Adrenal gland (tissue), 5 donors: Measurements from ENCODE around the gene MTARC1.

Source experiments
- POLR2A ChIP-seq, 2 donors: fragments of 450-650 bp; IDR thresholded peaks; one replicate each; pipeline ENCODE4 v1.6.1; 2017; ENCODE audit warnings: antibody characterized with exemption in 2 of 2, mild to moderate bottlenecking in 2 of 2, moderate library complexity in 1 of 2
- TF ChIP-seq, protein P1 (sequence below), 6 experiments: fragments of 450-650 bp in 4 of 6; fragments of 200-600 bp in 2 of 6; sonication (generic) in 1 of 6; IDR thresholded peaks; 1 replicate in 5 of 6; 2 replicates in 1 of 6; pipeline versions ENCODE4 v1.5.1 to v1.8.0; 2016 to 2021; ENCODE audit warnings: antibody characterized with exemption in 6 of 6, mild to moderate bottlenecking in 2 of 6, moderate library complexity in 1 of 6
- donor health status: DM: no; HTN: no; CAD: no.

DNA sequence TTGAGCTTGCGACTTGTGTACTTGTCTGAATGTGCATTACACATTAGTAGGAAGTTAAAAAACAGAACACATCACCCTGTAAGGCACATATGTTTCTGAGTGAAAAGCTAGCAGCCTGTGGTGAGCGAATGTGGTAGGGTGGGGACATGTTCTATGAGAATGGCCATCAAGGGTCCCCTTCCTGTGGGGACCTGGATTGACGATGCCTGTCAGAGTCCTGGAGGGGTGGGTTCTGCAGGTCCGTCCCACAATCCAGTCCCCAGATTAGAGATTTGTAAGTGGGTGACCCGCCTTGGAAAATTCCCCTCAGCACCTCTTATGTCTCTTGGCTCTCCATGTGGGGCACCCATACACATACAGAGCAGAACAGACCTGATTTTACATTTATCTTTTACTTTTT lies 40.0 kb downstream of the MTARC1 start:
- TF ChIP-seq, protein P1, sequence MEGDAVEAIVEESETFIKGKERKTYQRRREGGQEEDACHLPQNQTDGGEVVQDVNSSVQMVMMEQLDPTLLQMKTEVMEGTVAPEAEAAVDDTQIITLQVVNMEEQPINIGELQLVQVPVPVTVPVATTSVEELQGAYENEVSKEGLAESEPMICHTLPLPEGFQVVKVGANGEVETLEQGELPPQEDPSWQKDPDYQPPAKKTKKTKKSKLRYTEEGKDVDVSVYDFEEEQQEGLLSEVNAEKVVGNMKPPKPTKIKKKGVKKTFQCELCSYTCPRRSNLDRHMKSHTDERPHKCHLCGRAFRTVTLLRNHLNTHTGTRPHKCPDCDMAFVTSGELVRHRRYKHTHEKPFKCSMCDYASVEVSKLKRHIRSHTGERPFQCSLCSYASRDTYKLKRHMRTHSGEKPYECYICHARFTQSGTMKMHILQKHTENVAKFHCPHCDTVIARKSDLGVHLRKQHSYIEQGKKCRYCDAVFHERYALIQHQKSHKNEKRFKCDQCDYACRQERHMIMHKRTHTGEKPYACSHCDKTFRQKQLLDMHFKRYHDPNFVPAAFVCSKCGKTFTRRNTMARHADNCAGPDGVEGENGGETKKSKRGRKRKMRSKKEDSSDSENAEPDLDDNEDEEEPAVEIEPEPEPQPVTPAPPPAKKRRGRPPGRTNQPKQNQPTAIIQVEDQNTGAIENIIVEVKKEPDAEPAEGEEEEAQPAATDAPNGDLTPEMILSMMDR (IDR thresholded peaks at IDR 0.05): no peak
- TF ChIP-seq POLR2A (IDR thresholded peaks at IDR 0.05): no peak
